HG03565 (cell line): ENCODE data around the gene AKAP1.

ENCODE experiments used
- ATAC-seq: cut with Tn5 transposase; IDR thresholded peaks from one replicate; pipeline ENCODE4 v1.9.1; 2021; ENCODE audit warnings: mild to moderate bottlenecking, moderate library complexity; ENCODE audit not compliant: unreplicated experiment

Gene AKAP1

GRCh38 chr17:57105591-57105990 is 20.5 kb downstream of the AKAP1 start:
- ATAC-seq, result no peak

- no peak for ATAC-seq
Observed at GRCh38 chr17:57106107-57106835, 21.2 kb downstream of the AKAP1 start.

GRCh38 chr17:57106836-57107497 is 21.9 kb downstream of the AKAP1 start:
- ATAC-seq, result no peak

- no peak for ATAC-seq
Observed at GRCh38 chr17:57107498-57108101, 22.6 kb downstream of the AKAP1 start.

GRCh38 chr17:57108671-57109392 is 23.8 kb downstream of the AKAP1 start:
- ATAC-seq, result no peak

- no peak for ATAC-seq
Observed at GRCh38 chr17:57109393-57110151, 24.5 kb downstream of the AKAP1 start.

- ATAC-seq, result no peak
Observed at GRCh38 chr17:57110152-57110542, 25.1 kb downstream of the AKAP1 start.

GRCh38 chr17:57110579-57111325 is 25.7 kb downstream of the AKAP1 start:
- no peak for ATAC-seq

GRCh38 chr17:57111386-57111785 is 26.3 kb downstream of the AKAP1 start:
- no peak for ATAC-seq

GRCh38 chr17:57113011-57113410 is 28.0 kb downstream of the AKAP1 start:
- no peak for ATAC-seq

- no peak for ATAC-seq
Observed at GRCh38 chr17:57113656-57114055, 28.6 kb downstream of the AKAP1 start.

- ATAC-seq, result no peak
Observed at GRCh38 chr17:57114085-57114673, 29.1 kb downstream of the AKAP1 start.

- ATAC-seq, result no peak
Observed at GRCh38 chr17:57115377-57115776, 30.3 kb downstream of the AKAP1 start.

GRCh38 chr17:57115916-57116315 is 30.9 kb downstream of the AKAP1 start:
- ATAC-seq, result no peak

- no peak for ATAC-seq
Observed at GRCh38 chr17:57117798-57118197, 32.8 kb downstream of the AKAP1 start.

GRCh38 chr17:57120814-57121213 is 35.8 kb downstream of the AKAP1 start:
- no peak for ATAC-seq

- no peak for ATAC-seq
Observed at GRCh38 chr17:57121308-57122042, 36.4 kb downstream of the AKAP1 start.

- no peak for ATAC-seq
Observed at GRCh38 chr17:57124053-57124452, 39.0 kb downstream of the AKAP1 start.

- no peak for ATAC-seq
Observed at GRCh38 chr17:57125406-57125805, 40.4 kb downstream of the AKAP1 start.
